HepG2 (cell line): ENCODE measurements around the gene C14orf93. TPM values are rescaled to one million over a fixed set of nuclear protein-coding genes. Genes with fewer than 3 reads are reported as not detected.

Experiments used
- ARID2 ChIP-seq: sonication (generic); formaldehyde crosslinking; IDR thresholded peaks from 2 replicates; pipeline ENCODE4 v1.8.1; 2022; ENCODE audit warnings: mild to moderate bottlenecking, missing genetic modification reagents, borderline replicate concordance
- ELF3 ChIP-seq: IDR thresholded peaks from 2 replicates; pipeline ENCODE4 v1.6.1; 2016; ENCODE audit warnings: missing genetic modification reagents, missing compliant biosample characterization
- HNF1A ChIP-seq, 2 experiments: sonication (generic) in 1 of 2; formaldehyde crosslinking in 1 of 2; IDR thresholded peaks; 2 replicates each; pipeline versions ENCODE4 v1.4.0 to v1.6.1; 2016 to 2020; ENCODE audit warnings: borderline replicate concordance in 1 of 2, low read depth in 1 of 2, mild to moderate bottlenecking in 1 of 2, missing genetic modification reagents in 1 of 2
- NPAS2 ChIP-seq: sonication (generic); formaldehyde crosslinking; IDR thresholded peaks from 2 replicates; pipeline ENCODE4 v1.8.0; 2022; ENCODE audit warnings: mild to moderate bottlenecking, missing genetic modification reagents, borderline replicate concordance
- RELA ChIP-seq: sonication (generic); formaldehyde crosslinking; IDR thresholded peaks from 2 replicates; pipeline ENCODE4 v1.4.0; 2020; ENCODE audit warnings: missing genetic modification reagents
- SALL1 ChIP-seq: sonication (generic); formaldehyde crosslinking; IDR thresholded peaks from 2 replicates; pipeline ENCODE4 v1.8.0; 2022; ENCODE audit warnings: mild to moderate bottlenecking, missing genetic modification reagents
- SIN3B ChIP-seq: fragments of 150-350 bp; IDR thresholded peaks from 2 replicates; pipeline ENCODE4 v1.6.1; 2014; ENCODE audit warnings: low read length
- SMARCE1 ChIP-seq: fragments of 450-650 bp; IDR thresholded peaks from 2 replicates; pipeline ENCODE4 v1.6.1; 2017; ENCODE audit warnings: borderline replicate concordance
- SP140L ChIP-seq: sonication (generic); formaldehyde crosslinking; IDR thresholded peaks from 2 replicates; pipeline ENCODE4 v1.4.0; 2020; ENCODE audit warnings: missing genetic modification reagents, borderline replicate concordance
- SP5 ChIP-seq: IDR thresholded peaks from 2 replicates; pipeline ENCODE4 v1.6.1; 2016; ENCODE audit warnings: low read depth, borderline replicate concordance
- TRAFD1 ChIP-seq: sonication (generic); formaldehyde crosslinking; IDR thresholded peaks from 2 replicates; pipeline ENCODE4 v1.5.1; 2020; ENCODE audit warnings: missing genetic modification reagents, mild to moderate bottlenecking, borderline replicate concordance
- ZFYVE20 ChIP-seq: sonication (generic); formaldehyde crosslinking; IDR thresholded peaks from 2 replicates; pipeline ENCODE4 v1.8.0; 2023; ENCODE audit warnings: low read depth, mild to moderate bottlenecking, moderate library complexity, missing genetic modification reagents, borderline replicate concordance
- ZNF101 ChIP-seq: sonication (generic); formaldehyde crosslinking; IDR thresholded peaks from 2 replicates; pipeline ENCODE4 v1.4.0; 2020; ENCODE audit warnings: mild to moderate bottlenecking, low read depth, missing genetic modification reagents, borderline replicate concordance
- ZNF138 ChIP-seq: sonication (generic); formaldehyde crosslinking; IDR thresholded peaks from 2 replicates; pipeline ENCODE4 v1.5.0; 2020; ENCODE audit warnings: mild to moderate bottlenecking, low read depth, missing genetic modification reagents
- ZNF343 ChIP-seq: sonication (generic); formaldehyde crosslinking; IDR thresholded peaks from 2 replicates; pipeline ENCODE4 v1.4.0; 2020; ENCODE audit warnings: mild to moderate bottlenecking, missing genetic modification reagents
- ZNF503 ChIP-seq: sonication (generic); formaldehyde crosslinking; IDR thresholded peaks from 2 replicates; pipeline ENCODE4 v1.4.0; 2020; ENCODE audit warnings: missing genetic modification reagents
- ZNF615 ChIP-seq: sonication (generic); formaldehyde crosslinking; IDR thresholded peaks from 2 replicates; pipeline ENCODE4 v1.5.0; 2020; ENCODE audit warnings: mild to moderate bottlenecking, missing genetic modification reagents, borderline replicate concordance
- ZNF839 ChIP-seq: sonication (generic); formaldehyde crosslinking; IDR thresholded peaks from 2 replicates; pipeline ENCODE4 v1.4.0; 2020; ENCODE audit warnings: missing genetic modification reagents, mild to moderate bottlenecking, borderline replicate concordance
- ZNF878 ChIP-seq: sonication (generic); formaldehyde crosslinking; IDR thresholded peaks from 2 replicates; pipeline ENCODE4 v1.8.1; 2023; ENCODE audit warnings: mild to moderate bottlenecking, missing genetic modification reagents, moderate library complexity
- ZSCAN20 ChIP-seq: sonication (generic); formaldehyde crosslinking; IDR thresholded peaks from 2 replicates; pipeline ENCODE4 v1.4.0; 2020; ENCODE audit warnings: missing genetic modification reagents, mild to moderate bottlenecking, borderline replicate concordance
- ZSCAN5A ChIP-seq: sonication (generic); formaldehyde crosslinking; IDR thresholded peaks from 2 replicates; pipeline ENCODE4 v1.8.0; 2022; ENCODE audit warnings: mild to moderate bottlenecking, missing genetic modification reagents, borderline replicate concordance
- polyA plus RNA-seq, 8 experiments: library from polyadenylated mRNA; depleted of rRNA in 3 of 8; stranded (reverse) in 7 of 8; unstranded in 1 of 8; fragments of >200 nt; fragmentation: Illumina TruSeq in 4 of 8; extraction: Trizol in 4 of 8; gene quantifications; 2 replicates each; pipeline versions ENCODE4 v1.2.1 to v1.2.3, GENCODE V29; 2011 to 2016; ENCODE audit warnings: low read depth in 4 of 8, missing spikeins in 1 of 8, mixed read lengths in 1 of 8; ENCODE audit not compliant: insufficient read depth in 1 of 8
- total RNA-seq, 5 experiments: library from RNA; depleted of rRNA; stranded (reverse); fragments of >200 nt; fragmentation: Illumina TruSeq; extraction: Trizol; gene quantifications; 2 replicates each; pipeline ENCODE4 v1.2.3, GENCODE V29; 2016; ENCODE audit warnings: low read depth in 1 of 5

Gene C14orf93
- total and polyA plus RNA-seq, 2 of the 13 experiments (the other 11 are each of a cell fraction or from before 2014, with no cell fraction given): 11.4 to 22.5 TPM

GRCh38 chr14:22966783-22967269 lies 43.1 kb downstream of the C14orf93 start (continued):
- TF ChIP-seq NPAS2: no peak
- TF ChIP-seq SP140L (CRISPR knock-in tag): no peak
- no peak for TF ChIP-seq ZNF615
- TF ChIP-seq ZNF503: no peak
- no peak for TF ChIP-seq RELA (CRISPR knock-in tag)
- no peak for TF ChIP-seq ZSCAN20 (CRISPR knock-in tag)
- TF ChIP-seq ELF3 (CRISPR knock-in tag): no peak
- no peak for TF ChIP-seq SP5 (CRISPR knock-in tag)
- no peak for TF ChIP-seq HNF1A (IDR thresholded peaks at IDR 0.05; ENCODE audit: low read depth)
- no peak for TF ChIP-seq HNF1A (CRISPR knock-in tag; IDR thresholded peaks at IDR 0.05; ENCODE audit: borderline replicate concordance)
- no peak for TF ChIP-seq TRAFD1
- 0 out of 2 replicates have a peak, but pooled peaks have one; percentile 28 for TF ChIP-seq ZSCAN5A (CRISPR knock-in tag)
- no peak for TF ChIP-seq SMARCE1
- no peak for TF ChIP-seq ZFYVE20 (CRISPR knock-in tag)
- TF ChIP-seq ZNF878 (CRISPR knock-in tag): no peak
- 0 out of 2 replicates have a peak, but pooled peaks have one; percentile 42 for TF ChIP-seq ARID2 (CRISPR knock-in tag)
- TF ChIP-seq ZNF138: no peak
- TF ChIP-seq ZNF839 (CRISPR knock-in tag): no peak
- TF ChIP-seq ZNF343 (CRISPR knock-in tag): no peak
- no peak; the same call in 1 of the 2 replicates for TF ChIP-seq SALL1 (CRISPR knock-in tag)
- TF ChIP-seq ZNF101 (CRISPR knock-in tag): no peak
- TF ChIP-seq SIN3B: no peak
